ENCODE results near the gene CFAP100. TPM values are rescaled to one million over a fixed set of nuclear protein-coding genes. Genes with fewer than 3 reads are reported as not detected.

CFAP100 gene
- total RNA-seq, 1 experiment from 2014 or later: not detected

DNA sequence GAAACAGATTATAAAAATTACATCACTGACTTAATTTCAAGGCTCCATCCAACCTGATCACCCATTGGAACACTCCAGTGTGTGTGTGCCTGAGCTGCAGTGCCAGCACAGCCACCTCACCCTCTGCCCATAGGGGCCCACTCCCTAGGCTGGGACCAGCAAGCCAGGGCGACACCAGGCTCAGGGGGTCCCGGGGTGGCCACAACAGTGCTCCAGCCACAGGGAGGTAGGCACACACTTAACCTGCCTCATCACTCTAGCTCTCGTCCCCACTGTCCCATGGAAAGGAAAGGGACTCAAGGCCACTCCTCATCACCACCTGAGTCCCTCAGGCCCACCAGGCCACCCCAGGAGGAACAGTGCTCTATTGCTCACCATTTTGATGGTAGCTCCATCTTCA lies 56.0 kb downstream of the CFAP100 start:
- Histone ChIP-seq H3K27me3 (ENCODE audit: insufficient read depth, low read length) (no peaks in the 10 kb centered on the region), H3K27ac (ENCODE audit: low read depth, low read length) (no peak overlapping the region), H3K4me3 (replicated peaks in 1 of 2; ENCODE audit: low read depth in 1 of 2, low read length in 2 of 2) (no peak overlapping the region), H3K79me2 (ENCODE audit: insufficient read depth, low read length) (peaks cover 16% of the 10 kb centered on the region), H3K4me2 (ENCODE audit: low read length) (no peak overlapping the region), H3K9ac (ENCODE audit: low read length) (no peak overlapping the region), H3K4me1 (ENCODE audit: control insufficient read depth in 1 of 2, insufficient read depth in 2 of 2, low read length in 2 of 2) (no peaks in the 10 kb centered on the region), H4K20me1 (ENCODE audit: insufficient read depth) (no peaks in the 10 kb centered on the region), H3K9me3 (ENCODE audit: control insufficient read depth in 1 of 2, insufficient read depth in 1 of 2, low read depth in 1 of 2, low read length in 2 of 2) (no peaks in the 10 kb centered on the region), H3K36me3 (ENCODE audit: control insufficient read depth in 1 of 2, insufficient read depth in 2 of 2, low read length in 2 of 2) (peaks cover 19 to 22% of the 10 kb centered on the region in 2 experiments; a peak in 3 of 4 replicates), H3K9me2 (ENCODE audit: insufficient read depth) (no peaks in the 10 kb centered on the region), H2AFZ (ENCODE audit: low read depth, low read length, poor library complexity, severe bottlenecking) (no peak overlapping the region)
- CTCF ChIA-PET: no interaction called here
- RAD21 ChIA-PET (ENCODE audit: low non-redundant PET in 1 of 2, low total read pairs in 2 of 2, uncharacterized antibody in 2 of 2, unreplicated experiment in 2 of 2): no interaction called here
- intact Hi-C loops (cut with micrococcal nuclease): no loop called here
- no TSS peak for BruUV-seq (replicated peaks)
- POLR2A ChIA-PET: no interaction called here
- TF ChIP-seq CEBPB (IDR thresholded peaks at IDR 0.05; ENCODE audit: low read depth): no peak
- TF ChIP-seq TCF7L2 (IDR thresholded peaks at IDR 0.05; ENCODE audit: borderline replicate concordance, extremely low read depth, insufficient read depth, insufficient read length): no peak
- TF ChIP-seq YY1 (IDR thresholded peaks at IDR 0.05; ENCODE audit: extremely low read depth, insufficient replicate concordance, low read depth, low read length): no peak
- DNase-seq (ENCODE audit: low read depth, low spot score): no peak
- ATAC-seq: no peak

DNA sequence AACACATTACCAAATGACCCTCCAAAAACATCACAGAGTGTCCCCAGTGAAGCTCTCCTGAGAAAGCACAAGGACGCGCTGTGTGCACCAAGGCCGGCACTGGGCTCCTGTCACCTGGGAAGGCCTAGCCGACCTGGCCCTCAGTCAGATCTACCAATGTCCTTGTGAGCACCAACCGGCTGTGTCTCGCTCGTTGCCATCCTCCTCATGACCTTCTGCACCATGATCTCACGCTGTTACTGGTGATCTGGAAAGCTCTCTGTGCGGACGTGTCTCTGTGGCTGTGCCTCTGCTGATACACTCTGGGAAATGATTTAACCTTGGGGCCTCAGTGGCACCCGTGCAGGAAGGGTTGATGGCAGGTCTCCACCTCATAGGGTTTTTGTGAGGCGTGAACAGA lies 56.8 kb downstream of the CFAP100 start:
- intact Hi-C loops (cut with micrococcal nuclease): no loop called here
- H3K79me2 ChIP-seq (ENCODE audit: insufficient read depth, low read length): peaks cover 22% of the 10 kb centered on the region
- ChIA-PET POLR2A (no interaction called here), CTCF (no interaction called here), RAD21 (ENCODE audit: low non-redundant PET in 1 of 2, low total read pairs in 2 of 2, uncharacterized antibody in 2 of 2, unreplicated experiment in 2 of 2) (no interaction called here)
- no peaks in the 10 kb centered on the region for H3K9me3 ChIP-seq (ENCODE audit: control insufficient read depth in 1 of 2, insufficient read depth in 1 of 2, low read depth in 1 of 2, low read length in 2 of 2)
- H3K4me2 ChIP-seq (ENCODE audit: low read length): no peak overlapping the region
- H3K4me3 ChIP-seq (replicated peaks in 1 of 2; ENCODE audit: low read depth in 1 of 2, low read length in 2 of 2): no peak overlapping the region
- no peaks in the 10 kb centered on the region for H3K27me3 ChIP-seq (ENCODE audit: insufficient read depth, low read length)
- ATAC-seq (no peak), DNase-seq (ENCODE audit: low read depth, low spot score) (no peak)
- peaks cover 19 to 26% of the 10 kb centered on the region in 2 experiments; a peak in 3 of 4 replicates for H3K36me3 ChIP-seq (ENCODE audit: control insufficient read depth in 1 of 2, insufficient read depth in 2 of 2, low read length in 2 of 2)
- BruUV-seq (replicated peaks): no TSS peak
- no peak overlapping the region for H3K27ac ChIP-seq (ENCODE audit: low read depth, low read length)
- H2AFZ ChIP-seq (ENCODE audit: low read depth, low read length, poor library complexity, severe bottlenecking): no peak overlapping the region
- no peaks in the 10 kb centered on the region for H3K4me1 ChIP-seq (ENCODE audit: control insufficient read depth in 1 of 2, insufficient read depth in 2 of 2, low read length in 2 of 2)
- no peaks in the 10 kb centered on the region for H3K9me2 ChIP-seq (ENCODE audit: insufficient read depth)
- no peak overlapping the region for H3K9ac ChIP-seq (ENCODE audit: low read length)
- no peak for TF ChIP-seq RAD21 (IDR thresholded peaks at IDR 0.05; ENCODE audit: low read depth)
- TF ChIP-seq, protein P1, sequence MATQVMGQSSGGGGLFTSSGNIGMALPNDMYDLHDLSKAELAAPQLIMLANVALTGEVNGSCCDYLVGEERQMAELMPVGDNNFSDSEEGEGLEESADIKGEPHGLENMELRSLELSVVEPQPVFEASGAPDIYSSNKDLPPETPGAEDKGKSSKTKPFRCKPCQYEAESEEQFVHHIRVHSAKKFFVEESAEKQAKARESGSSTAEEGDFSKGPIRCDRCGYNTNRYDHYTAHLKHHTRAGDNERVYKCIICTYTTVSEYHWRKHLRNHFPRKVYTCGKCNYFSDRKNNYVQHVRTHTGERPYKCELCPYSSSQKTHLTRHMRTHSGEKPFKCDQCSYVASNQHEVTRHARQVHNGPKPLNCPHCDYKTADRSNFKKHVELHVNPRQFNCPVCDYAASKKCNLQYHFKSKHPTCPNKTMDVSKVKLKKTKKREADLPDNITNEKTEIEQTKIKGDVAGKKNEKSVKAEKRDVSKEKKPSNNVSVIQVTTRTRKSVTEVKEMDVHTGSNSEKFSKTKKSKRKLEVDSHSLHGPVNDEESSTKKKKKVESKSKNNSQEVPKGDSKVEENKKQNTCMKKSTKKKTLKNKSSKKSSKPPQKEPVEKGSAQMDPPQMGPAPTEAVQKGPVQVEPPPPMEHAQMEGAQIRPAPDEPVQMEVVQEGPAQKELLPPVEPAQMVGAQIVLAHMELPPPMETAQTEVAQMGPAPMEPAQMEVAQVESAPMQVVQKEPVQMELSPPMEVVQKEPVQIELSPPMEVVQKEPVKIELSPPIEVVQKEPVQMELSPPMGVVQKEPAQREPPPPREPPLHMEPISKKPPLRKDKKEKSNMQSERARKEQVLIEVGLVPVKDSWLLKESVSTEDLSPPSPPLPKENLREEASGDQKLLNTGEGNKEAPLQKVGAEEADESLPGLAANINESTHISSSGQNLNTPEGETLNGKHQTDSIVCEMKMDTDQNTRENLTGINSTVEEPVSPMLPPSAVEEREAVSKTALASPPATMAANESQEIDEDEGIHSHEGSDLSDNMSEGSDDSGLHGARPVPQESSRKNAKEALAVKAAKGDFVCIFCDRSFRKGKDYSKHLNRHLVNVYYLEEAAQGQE (IDR thresholded peaks at IDR 0.05; ENCODE audit: low read depth): no peak
- no peak for TF ChIP-seq POLR2A (IDR thresholded peaks at IDR 0.05; ENCODE audit: borderline replicate concordance, extremely low read depth, insufficient read depth, insufficient read length)
- TF ChIP-seq, protein P2, sequence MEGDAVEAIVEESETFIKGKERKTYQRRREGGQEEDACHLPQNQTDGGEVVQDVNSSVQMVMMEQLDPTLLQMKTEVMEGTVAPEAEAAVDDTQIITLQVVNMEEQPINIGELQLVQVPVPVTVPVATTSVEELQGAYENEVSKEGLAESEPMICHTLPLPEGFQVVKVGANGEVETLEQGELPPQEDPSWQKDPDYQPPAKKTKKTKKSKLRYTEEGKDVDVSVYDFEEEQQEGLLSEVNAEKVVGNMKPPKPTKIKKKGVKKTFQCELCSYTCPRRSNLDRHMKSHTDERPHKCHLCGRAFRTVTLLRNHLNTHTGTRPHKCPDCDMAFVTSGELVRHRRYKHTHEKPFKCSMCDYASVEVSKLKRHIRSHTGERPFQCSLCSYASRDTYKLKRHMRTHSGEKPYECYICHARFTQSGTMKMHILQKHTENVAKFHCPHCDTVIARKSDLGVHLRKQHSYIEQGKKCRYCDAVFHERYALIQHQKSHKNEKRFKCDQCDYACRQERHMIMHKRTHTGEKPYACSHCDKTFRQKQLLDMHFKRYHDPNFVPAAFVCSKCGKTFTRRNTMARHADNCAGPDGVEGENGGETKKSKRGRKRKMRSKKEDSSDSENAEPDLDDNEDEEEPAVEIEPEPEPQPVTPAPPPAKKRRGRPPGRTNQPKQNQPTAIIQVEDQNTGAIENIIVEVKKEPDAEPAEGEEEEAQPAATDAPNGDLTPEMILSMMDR (IDR thresholded peaks at IDR 0.05 in 2 of 3, conservative IDR thresholded peaks at IDR 0.05 in 1 of 3; ENCODE audit: borderline replicate concordance in 1 of 3, insufficient read depth in 1 of 3, low read depth in 2 of 3, low read length in 2 of 3): no peak
- no peak for TF ChIP-seq ELF1 (IDR thresholded peaks at IDR 0.05; ENCODE audit: borderline replicate concordance, low read depth)
- no peak for TF ChIP-seq ZFX (IDR thresholded peaks at IDR 0.05)
- TF ChIP-seq YY1 (IDR thresholded peaks at IDR 0.05; ENCODE audit: extremely low read depth, insufficient replicate concordance, low read depth, low read length): no peak
- no peak for TF ChIP-seq POLR2AphosphoS5 (IDR thresholded peaks at IDR 0.05; ENCODE audit: low read depth, low read length)
- TF ChIP-seq, protein P3, sequence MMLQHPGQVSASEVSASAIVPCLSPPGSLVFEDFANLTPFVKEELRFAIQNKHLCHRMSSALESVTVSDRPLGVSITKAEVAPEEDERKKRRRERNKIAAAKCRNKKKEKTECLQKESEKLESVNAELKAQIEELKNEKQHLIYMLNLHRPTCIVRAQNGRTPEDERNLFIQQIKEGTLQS (IDR thresholded peaks at IDR 0.05): no peak
- no peak for TF ChIP-seq FOSL1 (IDR thresholded peaks at IDR 0.05; ENCODE audit: low read depth)
- TF ChIP-seq EZH2 (IDR thresholded peaks at IDR 0.05): no peak
- TF ChIP-seq CEBPB (IDR thresholded peaks at IDR 0.05; ENCODE audit: low read depth): no peak
- TF ChIP-seq, protein P4, sequence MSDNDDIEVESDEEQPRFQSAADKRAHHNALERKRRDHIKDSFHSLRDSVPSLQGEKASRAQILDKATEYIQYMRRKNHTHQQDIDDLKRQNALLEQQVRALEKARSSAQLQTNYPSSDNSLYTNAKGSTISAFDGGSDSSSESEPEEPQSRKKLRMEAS (IDR thresholded peaks at IDR 0.05): no peak
- TF ChIP-seq SRF (IDR thresholded peaks at IDR 0.05; ENCODE audit: low read depth): no peak
- TF ChIP-seq TCF7L2 (IDR thresholded peaks at IDR 0.05; ENCODE audit: borderline replicate concordance, extremely low read depth, insufficient read depth, insufficient read length): no peak
- H4K20me1 ChIP-seq (ENCODE audit: insufficient read depth): no peaks in the 10 kb centered on the region
